T-helper 1 cell treated with Interleukin-12 subunit alpha and Interleukin-12 subunit beta and Interleukin-4 antibody, amounts not matched to agents 30 ng/mL and 1 ng/mL, for 36 hours (primary cell): ENCODE results near the gene SOCS4. TPM values are rescaled to one million over a fixed set of nuclear protein-coding genes. Genes with fewer than 3 reads are reported as not detected.

Experiments used
- intact Hi-C: fragments of 100-400 bp; cut with micrococcal nuclease; formaldehyde crosslinking; loops from one replicate; pipeline ENCODE4 v1.15.1; 2024
- total RNA-seq: library from RNA; stranded (reverse); gene quantifications from 2 replicates; pipeline ENCODE4 v1.2.3, GENCODE V29; 2022

Gene SOCS4
- total RNA-seq, 1 donor from 2014 or later, result 35.6 TPM

- intact Hi-C loops, result no loop called here
These were observed 57.5 kb downstream of the SOCS4 start for GRCh38 chr14:55084401-55085059.

- intact Hi-C loops, result no loop called here
These were observed 58.1 kb downstream of the SOCS4 start for GRCh38 chr14:55085060-55085660.

- intact Hi-C loops, result no loop called here
These were observed 59.9 kb downstream of the SOCS4 start for GRCh38 chr14:55086938-55087337.

- intact Hi-C loops, result no loop called here
These were observed 61.3 kb downstream of the SOCS4 start for GRCh38 chr14:55088356-55088755.

GRCh38 chr14:55092341-55092740 is 65.3 kb downstream of the SOCS4 start:
- intact Hi-C loops, result no loop called here

- intact Hi-C loops, result no loop called here
These were observed 67.5 kb downstream of the SOCS4 start for GRCh38 chr14:55094292-55095157.

GRCh38 chr14:55097881-55098560 is 71.0 kb downstream of the SOCS4 start:
- intact Hi-C loops, result loop anchor here (1.0 kb wide), 2 partner anchors 9 to 31 kb away; partner anchors contain the start of gene LGALS3

GRCh38 chr14:55098561-55098898 is 71.5 kb downstream of the SOCS4 start:
- intact Hi-C loops, result loop anchor here (1.0 kb wide), 2 partner anchors 9 to 31 kb away; partner anchors contain the start of gene LGALS3

Other genes with a start within 250 kb of the SOCS4 start
- 82.9 and 86.0 TPM in 2 replicates for gene GCH1, start 124.4 kb upstream of the SOCS4 start, total RNA-seq
- gene WDHD1, start 137 bp upstream of the SOCS4 start, total RNA-seq, result 30.5 and 32.9 TPM in 2 replicates
- 114 and 119 TPM in 2 replicates for gene MAPK1IP1L, start 24.4 kb downstream of the SOCS4 start, total RNA-seq
- 44.6 and 47.5 TPM in 2 replicates for gene LGALS3, start 102.0 kb downstream of the SOCS4 start, total RNA-seq
- 40.8 and 42.2 TPM in 2 replicates for gene DLGAP5, start 164.3 kb downstream of the SOCS4 start, total RNA-seq
- gene FBXO34, start 244.2 kb downstream of the SOCS4 start, total RNA-seq, result 17.7 and 18.9 TPM in 2 replicates